Stimulated activated CD8-positive, alpha-beta memory T cell treated with anti-CD3 and anti-CD28 coated beads, Interleukin-12 subunit alpha, Interleukin-12 subunit beta, amount 100 ng/mL, for 4 hours (primary cell): Measurements from ENCODE around the gene ADCY1.

Experiments
- DNase-seq: peaks from one replicate; pipeline ENCODE4 v3.0.0-alpha.2; 2020; ENCODE audit warnings: low read depth

ADCY1 gene

GRCh38 chr7:45594745-45595535, 20.8 kb downstream of the ADCY1 start:
- no peak for DNase-seq

GRCh38 chr7:45595809-45596664, 21.9 kb downstream of the ADCY1 start:
- no peak for DNase-seq

- DNase-seq, result no peak
Measured at GRCh38 chr7:45596665-45597095, 22.5 kb downstream of the ADCY1 start.

- DNase-seq, result no peak
Measured at GRCh38 chr7:45597286-45597984, 23.3 kb downstream of the ADCY1 start.

- DNase-seq, result no peak
Measured at GRCh38 chr7:45598886-45599520, 24.8 kb downstream of the ADCY1 start.

- DNase-seq, result no peak
Measured at GRCh38 chr7:45599851-45600706, 25.9 kb downstream of the ADCY1 start.

- no peak for DNase-seq
Measured at GRCh38 chr7:45601094-45601493, 26.9 kb downstream of the ADCY1 start.

GRCh38 chr7:45601816-45602540, 27.8 kb downstream of the ADCY1 start:
- DNase-seq, result no peak

- no peak for DNase-seq
Measured at GRCh38 chr7:45606050-45606449, 31.9 kb downstream of the ADCY1 start.

GRCh38 chr7:45606931-45607330, 32.8 kb downstream of the ADCY1 start:
- no peak for DNase-seq

GRCh38 chr7:45609180-45609579, 35.0 kb downstream of the ADCY1 start:
- no peak for DNase-seq

- no peak for DNase-seq
Measured at GRCh38 chr7:45610019-45610418, 35.9 kb downstream of the ADCY1 start.

GRCh38 chr7:45610660-45611299, 36.6 kb downstream of the ADCY1 start:
- no peak for DNase-seq

GRCh38 chr7:45617166-45617565, 43.0 kb downstream of the ADCY1 start:
- no peak for DNase-seq

GRCh38 chr7:45622058-45622457, 47.9 kb downstream of the ADCY1 start:
- no peak for DNase-seq

GRCh38 chr7:45623157-45623556, 49.0 kb downstream of the ADCY1 start:
- no peak for DNase-seq

GRCh38 chr7:45623740-45624391, 49.7 kb downstream of the ADCY1 start:
- no peak for DNase-seq

- no peak for DNase-seq
Measured at GRCh38 chr7:45624392-45624760, 50.2 kb downstream of the ADCY1 start.

GRCh38 chr7:45625067-45625466, 50.9 kb downstream of the ADCY1 start:
- DNase-seq, result no peak
